ENCODE data around the gene MMP20. TPM values are rescaled to one million over a fixed set of nuclear protein-coding genes. Genes with fewer than 3 reads are reported as not detected.

Gene MMP20
- total RNA-seq, 1 experiment from 2014 or later: not detected

GRCh38 chr11:102551169-102551781, 73.9 kb downstream of the MMP20 start:
- Histone ChIP-seq H3K79me1 (ENCODE audit: insufficient read depth, low read depth, low read length, poor library complexity, severe bottlenecking) (no peaks in the 10 kb centered on the region), H4K8ac (replicated peaks; ENCODE audit: insufficient read length, low read depth, low read length) (peak overlapping the region; percentile 69), H3T11ph (ENCODE audit: low read length) (no peak overlapping the region), H2BK12ac (ENCODE audit: insufficient read length, low read depth, low read length) (no peak overlapping the region), H3K14ac (ENCODE audit: insufficient read depth, low read length) (no peak overlapping the region), H3K4ac (ENCODE audit: low read depth, low read length) (no peak overlapping the region), H2AFZ (ENCODE audit: low read length) (no peak overlapping the region), H2BK20ac (ENCODE audit: low read depth, low read length, poor library complexity, severe bottlenecking) (no peak overlapping the region), H3K79me2 (ENCODE audit: insufficient read depth, low read length) (no peaks in the 10 kb centered on the region), H3K23ac (ENCODE audit: insufficient read length, low read depth, low read length) (no peak overlapping the region), H4K20me1 (ENCODE audit: control insufficient read depth, insufficient read depth, insufficient read length) (no peaks in the 10 kb centered on the region), H3K23me2 (ENCODE audit: insufficient read length, low read depth, low read length, poor library complexity, severe bottlenecking) (no peaks in the 10 kb centered on the region), H3K27ac (ENCODE audit: insufficient read length, low read depth, low read length) (no peak overlapping the region), H4K5ac (ENCODE audit: insufficient read length, low read depth, low read length) (peak overlapping the region; percentile 26), H3K18ac (ENCODE audit: insufficient read length, low read depth, low read length) (no peak overlapping the region), H4K91ac (ENCODE audit: insufficient read length, low read depth, low read length) (no peak overlapping the region), H3K4me1 (ENCODE audit: insufficient read depth, low read length) (peaks cover 2% of the 10 kb centered on the region), H2AK5ac (ENCODE audit: insufficient read length, low read length) (no peak overlapping the region), H3K56ac (ENCODE audit: insufficient read length, low read depth, low read length) (no peak overlapping the region), H2BK5ac (ENCODE audit: insufficient read length, low read length) (no peak overlapping the region), H3K9me3 (ENCODE audit: control insufficient read depth, low read depth, low read length) (no peaks in the 10 kb centered on the region), H3K27me3 (ENCODE audit: insufficient read depth, low read length) (no peaks in the 10 kb centered on the region), H2BK15ac (ENCODE audit: low read depth, low read length) (no peak overlapping the region), H3K9ac (ENCODE audit: extremely low read depth, insufficient read length, low read length) (no peak overlapping the region), H3K4me2 (ENCODE audit: insufficient read depth, insufficient read length, low read length) (no peak overlapping the region), H2BK120ac (ENCODE audit: low read depth, low read length, poor library complexity, severe bottlenecking) (no peak overlapping the region)
- WGBS (ENCODE audit: extremely low coverage, insufficient read length, low lambda C conversion rate): no CpG with 5 or more reads among the region's 6 CpGs
- TF ChIP-seq CTCF (conservative IDR thresholded peaks at IDR 0.05): no peak
- H3K9me3 Mint-ChIP-seq: no peaks in the 10 kb centered on the region
- no peaks in the 10 kb centered on the region for H3K27me3 Mint-ChIP-seq (ENCODE audit: low read depth)
- no peak overlapping the region for H3K27ac Mint-ChIP-seq
- no peaks in the 10 kb centered on the region for H3K36me3 Mint-ChIP-seq (ENCODE audit: insufficient read depth in 1 of 3, low read depth in 3 of 3)
- no peak for DNase-seq
- peaks cover 8 to 11% of the 10 kb centered on the region in 2 experiments for H3K4me1 Mint-ChIP-seq
- H3K4me3 Mint-ChIP-seq: no peak overlapping the region

Data from H9 (cell line).